SK-N-MC (cell line): ENCODE data around the gene NPTXR.

Experiments
- DNase-seq: peaks from one replicate; pipeline ENCODE4 v3.0.0-alpha.2; 2011; ENCODE audit warnings: low read depth, low spot score
- H3K27ac ChIP-seq: fragments of 200-600 bp; sonication (generic); 2 replicates; pipeline ENCODE4 v1.5.1; 2016; ENCODE audit warnings: mixed run types
- H3K36me3 ChIP-seq: fragments of 200-600 bp; sonication (generic); 2 replicates; pipeline ENCODE4 v1.6.1; 2017; ENCODE audit warnings: antibody characterized with exemption, low read length, mixed read lengths; ENCODE audit not compliant: insufficient read depth
- H3K4me3 ChIP-seq: fragments of 200-600 bp; sonication (generic); 2 replicates; pipeline ENCODE4 v1.5.1; 2016
- H3K9ac ChIP-seq: fragments of 200-600 bp; sonication (generic); 2 replicates; pipeline ENCODE4 v1.8.0; 2017; ENCODE audit warnings: mixed run types, mixed read lengths; ENCODE audit not compliant: insufficient read length
- H3K9me3 ChIP-seq: fragments of 200-600 bp; sonication (generic); 2 replicates; pipeline ENCODE4 v1.6.1; 2017; ENCODE audit warnings: low read depth, mild to moderate bottlenecking, antibody characterized with exemption, low read length, moderate library complexity, mixed read lengths
- EZH2 ChIP-seq: fragments of 200-600 bp; sonication (generic); IDR thresholded peaks from one replicate; pipeline ENCODE4 v1.6.1; 2017; ENCODE audit warnings: antibody characterized with exemption
- FOXP2 ChIP-seq: optimal IDR thresholded peaks from 2 replicates; pipeline ENCODE3; 2011; ENCODE audit warnings: mild to moderate bottlenecking, moderate library complexity; ENCODE audit not compliant: insufficient read depth; ENCODE audit errors: extremely low read length, control extremely low read depth
- POLR2AphosphoS5 ChIP-seq: IDR thresholded peaks from 2 replicates; pipeline ENCODE4 v1.6.1; 2012; ENCODE audit warnings: mild to moderate bottlenecking, low read depth, low read length, borderline replicate concordance

The NPTXR gene

DNA sequence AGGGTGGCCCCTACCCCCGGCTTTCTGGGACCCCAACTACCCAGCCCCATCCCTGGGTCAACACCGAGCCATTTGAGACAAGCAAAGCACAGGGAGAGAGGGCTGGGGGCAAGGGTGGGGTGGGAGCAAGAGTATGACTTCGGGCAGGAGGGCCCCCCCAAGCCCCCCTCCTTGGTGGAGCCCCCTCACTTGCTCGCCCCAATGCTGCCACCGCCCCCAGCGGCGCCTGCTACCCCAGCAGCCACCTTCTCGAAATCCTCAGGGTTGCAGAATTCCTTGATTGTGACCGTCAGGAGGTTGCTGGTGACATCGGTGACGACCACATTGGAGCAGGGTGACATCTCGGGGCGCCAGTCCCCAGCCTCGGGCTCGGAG is 22.2 kb upstream of the NPTXR start:
- no peak for TF ChIP-seq POLR2AphosphoS5
- no peak for TF ChIP-seq EZH2
- H3K36me3 ChIP-seq: peaks cover 59% of the 10 kb centered on the region
- peak overlapping the region; percentile 76 for H3K27ac ChIP-seq

GRCh38 chr22:38865201-38866023 is 21.6 kb upstream of the NPTXR start:
- no peak for DNase-seq
- Histone ChIP-seq H3K9me3 (no peaks in the 10 kb centered on the region), H3K9ac (no peak overlapping the region), H3K4me3 (no peak overlapping the region), H3K27ac (peak overlapping the region; percentile 76), H3K36me3 (peaks cover 54% of the 10 kb centered on the region)
- TF ChIP-seq EZH2: no peak
- TF ChIP-seq POLR2AphosphoS5: no peak
- no peak for TF ChIP-seq FOXP2

More for the DNA sequence above, 22.2 kb upstream of the NPTXR start:
- DNase-seq: no peak
- Histone ChIP-seq H3K9me3 (no peaks in the 10 kb centered on the region), H3K9ac (no peak overlapping the region), H3K4me3 (no peak overlapping the region)

- no peak overlapping the region for H3K4me3 ChIP-seq
- H3K36me3 ChIP-seq: peaks cover 48% of the 10 kb centered on the region
- H3K9ac ChIP-seq: no peak overlapping the region
- no peak for DNase-seq
- TF ChIP-seq EZH2 (no peak), FOXP2 (no peak), POLR2AphosphoS5 (peak; percentile 34; the same call in 1 of the 2 replicates)
- H3K9me3 ChIP-seq: no peaks in the 10 kb centered on the region
- peak overlapping the region; percentile 76 for H3K27ac ChIP-seq
Measured at GRCh38 chr22:38864361-38865191, 20.7 kb upstream of the NPTXR start.

DNA sequence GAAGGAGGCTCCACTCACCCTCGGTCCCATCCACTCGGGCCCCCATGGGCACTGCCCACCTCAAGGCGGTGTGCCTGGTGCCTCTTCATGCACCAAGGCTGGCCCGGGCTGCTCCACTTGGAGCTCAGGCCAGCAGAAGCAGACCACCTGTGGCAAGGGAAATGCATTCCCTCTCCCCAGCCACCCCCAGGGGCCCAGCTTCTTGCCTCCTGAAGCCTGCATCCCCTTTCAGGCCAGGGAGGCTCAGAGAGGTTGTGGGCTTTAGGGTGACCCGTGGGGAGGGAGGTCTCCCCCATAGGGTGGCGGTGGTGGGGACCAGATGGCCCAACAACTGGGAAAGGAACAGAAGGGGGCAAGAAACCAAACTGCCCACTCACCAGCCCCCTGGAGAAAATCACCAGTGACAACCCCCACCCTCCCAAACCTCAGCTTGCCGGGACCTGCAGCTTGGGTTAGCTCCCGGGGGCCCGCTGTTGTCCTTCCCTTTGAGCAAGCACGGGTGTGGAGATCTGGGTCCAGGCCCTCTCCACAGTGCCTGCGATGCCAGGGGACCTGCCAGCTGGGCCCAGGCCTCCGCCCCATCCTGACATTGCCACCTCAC is 19.8 kb upstream of the NPTXR start:
- H3K4me3 ChIP-seq: no peak overlapping the region
- peaks cover 39% of the 10 kb centered on the region for H3K36me3 ChIP-seq
- no peaks in the 10 kb centered on the region for H3K9me3 ChIP-seq
- peak overlapping the region; percentile 76 for H3K27ac ChIP-seq
- DNase-seq: no peak
- no peak for TF ChIP-seq FOXP2
- peak; percentile 37; the same call in 1 of the 2 replicates for TF ChIP-seq POLR2AphosphoS5
- no peak for TF ChIP-seq EZH2
- no peak overlapping the region for H3K9ac ChIP-seq

- peaks cover 29% of the 10 kb centered on the region for H3K36me3 ChIP-seq
- peak overlapping the region; percentile 76 for H3K27ac ChIP-seq
- DNase-seq: no peak
- no peak overlapping the region for H3K9ac ChIP-seq
- TF ChIP-seq POLR2AphosphoS5 (peak; percentile 52), FOXP2 (no peak)
- no peaks in the 10 kb centered on the region for H3K9me3 ChIP-seq
- no peak overlapping the region for H3K4me3 ChIP-seq
Measured at GRCh38 chr22:38862375-38863329, 18.8 kb upstream of the NPTXR start.

DNA sequence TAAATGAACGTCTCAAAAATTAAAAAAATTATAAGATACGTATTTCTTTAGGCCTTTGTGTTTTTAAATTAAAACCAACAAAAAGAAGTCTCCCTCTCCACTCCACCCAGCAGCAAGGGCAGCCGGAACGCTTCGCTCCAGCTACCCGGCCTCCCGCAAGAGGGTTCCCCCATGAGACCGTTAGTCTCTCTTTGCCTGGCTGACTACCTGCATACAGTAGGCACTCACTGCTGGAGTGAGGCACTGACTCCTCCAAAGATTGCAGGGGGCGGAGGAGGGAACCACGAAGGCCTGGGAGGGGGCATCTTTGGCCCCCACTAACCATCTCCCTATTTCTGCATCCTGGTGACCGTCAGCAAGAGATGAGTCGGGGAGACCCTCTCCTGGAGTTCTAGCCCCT is 18.1 kb upstream of the NPTXR start:
- no peak for TF ChIP-seq FOXP2
- peak; percentile 19; the same call in 1 of the 2 replicates for TF ChIP-seq POLR2AphosphoS5
- no peak for TF ChIP-seq EZH2
- H3K9me3 ChIP-seq: no peaks in the 10 kb centered on the region
- H3K36me3 ChIP-seq: peaks cover 23% of the 10 kb centered on the region
- H3K9ac ChIP-seq: no peak overlapping the region
- peak overlapping the region; percentile 76; the same call in 1 of the 2 replicates for H3K27ac ChIP-seq
- no peak overlapping the region for H3K4me3 ChIP-seq
- no peak for DNase-seq

DNA sequence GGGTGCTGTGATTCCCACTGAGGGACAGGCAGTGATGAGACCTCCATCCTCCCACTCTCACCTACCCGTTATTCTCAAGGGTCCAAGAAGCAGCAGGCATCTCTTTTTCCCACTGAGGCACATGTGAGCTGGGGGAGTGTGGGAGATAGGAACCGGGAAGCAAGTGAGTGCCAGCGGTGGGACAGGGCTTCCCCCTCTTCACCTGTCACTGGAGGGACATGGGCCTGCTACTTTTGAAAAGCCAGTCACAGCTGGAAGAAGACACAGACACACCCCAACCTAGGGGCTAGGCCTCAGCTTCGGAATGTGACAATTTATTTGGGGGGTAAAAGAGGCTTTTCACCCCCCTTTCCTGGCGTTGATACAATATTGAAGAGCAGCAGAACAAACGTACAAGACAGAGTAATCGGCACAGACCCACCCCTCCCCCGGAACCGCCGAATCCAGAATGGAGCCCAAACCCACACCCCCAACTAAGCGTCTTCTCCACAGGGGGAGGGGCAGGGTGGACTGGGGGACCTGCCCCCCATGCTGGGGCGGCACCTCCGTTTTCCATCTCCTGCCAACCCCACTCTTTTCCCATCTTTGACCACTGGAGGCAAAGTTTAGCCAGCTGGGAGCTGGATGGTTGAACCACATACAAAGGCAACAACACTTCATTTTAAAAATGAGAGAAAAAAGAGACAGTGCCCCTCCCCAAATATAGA is 17.5 kb upstream of the NPTXR start:
- Histone ChIP-seq H3K9me3 (no peaks in the 10 kb centered on the region), H3K9ac (no peak overlapping the region), H3K36me3 (peaks cover 17% of the 10 kb centered on the region), H3K27ac (peak overlapping the region; percentile 42; the same call in 1 of the 2 replicates), H3K4me3 (no peak overlapping the region)
- no peak for TF ChIP-seq EZH2
- TF ChIP-seq POLR2AphosphoS5: peak; percentile 56; the same call in 1 of the 2 replicates
- no peak for DNase-seq
